Memory B cell (primary cell): ENCODE data around the gene RGCC.
A peak's percentile ranks its signal among the peaks of the same experiment; 100 is the strongest.
"Not testable (repeated sequence)": the region's sequence is repeated elsewhere in the genome, so short reads cannot be mapped to it uniquely, and the experiment has no call there.

Experiments used
- ATAC-seq: fragments of 150-1000 bp; cut with Tn5 transposase; 2 replicates; pipeline ENCODE4 v1.10.0; 2021; ENCODE audit warnings: low read depth, mild to moderate bottlenecking, moderate library complexity
- DNase-seq, 2 donors: peaks; one replicate each; pipeline ENCODE4 v3.0.0; 2022; ENCODE audit warnings: low spot score in 2 of 2
- H3K27ac Mint-ChIP-seq: one replicate; pipeline ENCODE4 v1.8.0; 2022; ENCODE audit warnings: mild to moderate bottlenecking, moderate library complexity, mixed read lengths
- H3K27me3 Mint-ChIP-seq: one replicate; pipeline ENCODE4 v1.8.0; 2022; ENCODE audit warnings: mixed read lengths
- H3K36me3 Mint-ChIP-seq: one replicate; pipeline ENCODE4 v1.8.0; 2022; ENCODE audit warnings: mild to moderate bottlenecking, mixed read lengths
- H3K4me1 Mint-ChIP-seq: one replicate; pipeline ENCODE4 v1.8.0; 2022; ENCODE audit warnings: mixed read lengths
- H3K4me3 Mint-ChIP-seq: one replicate; pipeline ENCODE4 v1.8.0; 2022; ENCODE audit warnings: mild to moderate bottlenecking, moderate library complexity, mixed read lengths
- H3K9me3 Mint-ChIP-seq: one replicate; pipeline ENCODE4 v1.8.0; 2022; ENCODE audit warnings: mixed read lengths

Gene RGCC

DNA sequence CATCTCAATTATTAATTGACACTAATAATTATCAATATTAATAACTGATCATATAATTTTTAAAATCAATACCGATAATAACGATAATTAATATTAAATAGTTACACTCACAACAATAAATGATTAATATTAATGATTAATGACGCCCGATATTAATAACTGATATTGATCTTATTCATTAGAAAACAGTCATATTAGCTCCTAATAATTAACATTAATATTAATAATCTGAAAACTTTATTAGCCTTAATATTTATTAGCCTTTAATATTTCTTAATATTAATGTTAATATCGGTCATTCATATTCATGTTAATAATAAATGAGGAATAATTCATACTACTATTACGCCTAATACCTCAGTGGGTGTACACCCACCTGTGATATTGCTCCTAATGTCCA is 32.7 kb upstream of the RGCC start:
- not testable (repeated sequence) for H3K36me3 Mint-ChIP-seq, DNase-seq, ATAC-seq, H3K27ac Mint-ChIP-seq, H3K9me3 Mint-ChIP-seq, H3K4me1 Mint-ChIP-seq, H3K4me3 Mint-ChIP-seq
- H3K27me3 Mint-ChIP-seq, result peaks cover 25% of the 10 kb centered on the region

DNA sequence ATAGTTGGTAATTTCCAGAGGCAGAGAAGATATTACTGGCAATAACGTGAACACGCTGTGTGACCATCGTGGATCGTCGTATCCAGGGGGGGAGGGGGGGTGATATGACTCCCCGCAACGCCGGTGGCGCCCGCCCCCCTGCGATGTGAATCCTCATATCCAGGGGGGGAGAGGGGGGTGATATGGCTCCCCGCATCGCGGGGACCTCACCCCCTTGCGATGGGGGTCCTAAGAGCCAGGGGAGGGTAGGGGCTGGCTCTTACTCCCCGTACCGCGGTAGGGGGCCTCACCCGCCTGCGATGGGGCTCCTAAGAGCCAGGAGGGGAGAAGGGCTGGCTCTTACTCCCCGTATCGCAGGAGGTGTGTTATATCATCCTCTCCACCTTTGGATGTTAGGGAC is 31.3 kb upstream of the RGCC start:
- H3K9me3 Mint-ChIP-seq, result no peaks in the 10 kb centered on the region
- no peak overlapping the region for H3K27ac Mint-ChIP-seq
- no peaks in the 10 kb centered on the region for H3K36me3 Mint-ChIP-seq
- ATAC-seq, result no peak
- peaks cover 4% of the 10 kb centered on the region for H3K4me1 Mint-ChIP-seq
- H3K4me3 Mint-ChIP-seq, result no peak overlapping the region
- DNase-seq, result no peak
- peaks cover 21% of the 10 kb centered on the region for H3K27me3 Mint-ChIP-seq

DNA sequence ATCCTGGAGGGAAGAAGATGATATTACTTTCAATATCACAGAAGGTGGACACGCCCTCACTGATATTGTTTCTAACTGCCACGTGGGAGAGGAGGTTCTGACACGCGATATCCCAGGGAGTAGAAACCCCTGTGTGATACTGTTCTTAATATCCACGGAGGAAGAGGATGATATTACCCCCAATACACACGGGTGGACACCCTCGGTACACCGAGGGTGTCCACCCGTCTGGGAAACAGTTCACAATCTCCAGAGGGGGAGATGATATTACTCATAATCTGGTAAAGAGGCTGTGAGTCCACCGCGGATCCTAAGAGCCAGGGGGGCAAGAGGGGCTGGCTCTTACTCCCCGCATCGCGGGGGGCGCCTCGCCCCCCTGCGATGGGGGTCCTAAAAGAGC is 29.7 kb upstream of the RGCC start:
- ATAC-seq (no peak), DNase-seq (no peak)
- peaks cover 21% of the 10 kb centered on the region for H3K27me3 Mint-ChIP-seq
- H3K9me3 Mint-ChIP-seq, result no peaks in the 10 kb centered on the region
- H3K27ac Mint-ChIP-seq, result no peak overlapping the region
- no peak overlapping the region for H3K4me3 Mint-ChIP-seq
- H3K4me1 Mint-ChIP-seq, result peaks cover 4% of the 10 kb centered on the region
- no peaks in the 10 kb centered on the region for H3K36me3 Mint-ChIP-seq

DNA sequence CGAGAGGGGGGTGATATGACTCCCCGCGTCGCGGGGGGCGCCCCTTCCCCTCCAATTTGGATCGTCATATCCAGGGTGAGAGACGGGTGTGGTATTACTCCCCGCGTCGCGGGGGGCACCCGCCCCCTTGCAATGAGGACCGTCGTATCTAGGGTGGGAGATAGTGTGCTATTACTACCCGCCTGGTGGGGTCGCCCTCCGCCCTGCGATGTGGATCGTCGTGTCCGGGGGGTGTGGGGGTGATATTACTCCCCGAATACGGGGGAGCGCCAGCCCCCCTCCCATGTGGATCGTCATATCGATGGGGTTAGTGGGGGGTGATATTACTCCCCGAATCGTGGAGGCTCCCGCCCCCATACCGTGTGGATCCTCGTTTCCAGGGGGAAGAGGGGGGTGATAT is 29.2 kb upstream of the RGCC start:
- H3K27ac Mint-ChIP-seq, result no peak overlapping the region
- H3K36me3 Mint-ChIP-seq, result no peaks in the 10 kb centered on the region
- peaks cover 23% of the 10 kb centered on the region for H3K27me3 Mint-ChIP-seq
- ATAC-seq (peak; percentile 34), DNase-seq (peak; percentile 5 to 15)
- peaks cover 4% of the 10 kb centered on the region for H3K4me1 Mint-ChIP-seq
- no peaks in the 10 kb centered on the region for H3K9me3 Mint-ChIP-seq
- no peak overlapping the region for H3K4me3 Mint-ChIP-seq

DNA sequence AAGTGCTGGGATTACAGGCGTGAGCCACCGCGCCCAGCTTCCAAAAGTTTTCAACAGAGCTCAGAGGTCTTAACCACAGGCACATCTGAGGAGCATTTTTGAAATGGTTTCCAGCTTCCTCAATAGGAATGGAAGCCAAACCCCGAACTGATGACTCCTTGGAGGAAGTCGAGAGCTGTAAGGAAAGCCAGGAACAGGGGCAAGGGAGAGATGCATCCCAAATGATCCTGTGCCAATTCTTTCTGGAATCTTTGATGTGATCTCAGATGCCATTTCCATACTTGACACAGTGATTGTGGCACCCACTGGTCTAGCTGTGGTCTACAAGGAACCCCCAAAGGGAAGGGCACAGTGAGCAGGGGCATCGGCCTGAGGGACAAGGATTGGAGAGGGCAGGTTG is 23.3 kb upstream of the RGCC start:
- DNase-seq, H3K9me3 Mint-ChIP-seq, ATAC-seq, H3K4me3 Mint-ChIP-seq, H3K27ac Mint-ChIP-seq, H3K4me1 Mint-ChIP-seq, H3K36me3 Mint-ChIP-seq: not testable (repeated sequence)
- peaks cover 15% of the 10 kb centered on the region for H3K27me3 Mint-ChIP-seq

DNA sequence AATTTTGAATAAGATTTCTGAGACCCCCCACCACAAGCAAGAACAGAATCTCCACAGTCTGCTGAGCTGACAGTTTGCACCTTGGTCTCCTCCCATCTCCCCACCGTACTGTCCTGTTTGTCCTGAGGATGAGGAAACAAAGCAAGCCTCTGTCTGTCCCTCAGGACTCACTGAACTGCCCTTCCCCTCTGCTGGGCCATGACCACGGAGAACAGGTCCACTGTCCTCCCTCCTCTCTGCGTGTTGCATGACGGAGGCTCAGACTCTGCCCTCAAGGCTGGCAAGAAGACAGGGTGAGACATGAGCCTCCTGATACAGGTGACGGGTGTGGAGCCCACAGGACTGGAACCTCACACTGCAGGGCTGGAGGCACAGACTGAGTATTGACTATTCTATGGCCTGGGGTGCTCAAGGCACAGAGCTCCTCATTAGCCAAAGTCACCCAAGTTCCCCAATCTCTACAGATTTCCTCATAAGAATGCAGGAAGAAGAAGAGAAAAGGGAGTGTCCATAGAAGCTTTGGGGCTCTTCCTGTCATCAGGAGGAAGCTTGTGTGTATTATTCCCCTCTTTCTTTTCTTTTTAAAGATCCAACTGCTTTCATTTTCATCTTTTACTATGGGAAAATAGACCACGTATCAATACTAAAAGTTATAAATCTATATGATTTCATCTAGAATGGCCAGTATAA is 22.4 kb upstream of the RGCC start:
- H3K36me3 Mint-ChIP-seq, result no peaks in the 10 kb centered on the region
- H3K4me1 Mint-ChIP-seq, result no peaks in the 10 kb centered on the region
- DNase-seq (no peak), ATAC-seq (no peak)
- H3K27me3 Mint-ChIP-seq, result peaks cover 15% of the 10 kb centered on the region
- H3K4me3 Mint-ChIP-seq, result no peak overlapping the region
- no peaks in the 10 kb centered on the region for H3K9me3 Mint-ChIP-seq
- no peak overlapping the region for H3K27ac Mint-ChIP-seq

DNA sequence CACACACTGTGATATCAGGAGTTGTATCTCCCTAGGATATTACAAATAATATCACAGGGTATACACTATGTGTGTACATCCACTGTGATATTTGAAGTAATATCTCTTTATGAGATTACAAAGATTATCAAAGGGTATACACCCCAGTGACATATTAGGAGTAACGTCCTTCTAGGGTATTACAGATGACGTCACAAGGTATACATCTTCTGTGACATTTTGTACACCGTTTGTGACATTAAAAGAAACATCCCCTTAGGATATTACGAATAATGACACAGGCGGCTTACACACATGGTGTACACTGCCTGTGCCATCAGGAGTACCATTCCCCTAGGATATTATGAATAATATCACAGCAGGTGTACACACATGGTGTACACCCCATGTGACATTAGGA is 13.4 kb upstream of the RGCC start:
- Mint-ChIP-seq H3K27ac (no peak overlapping the region), H3K27me3 (peaks cover 5% of the 10 kb centered on the region), H3K36me3 (no peaks in the 10 kb centered on the region), H3K4me3 (no peak overlapping the region), H3K9me3 (no peaks in the 10 kb centered on the region), H3K4me1 (no peaks in the 10 kb centered on the region)
- ATAC-seq (no peak), DNase-seq (no peak)

DNA sequence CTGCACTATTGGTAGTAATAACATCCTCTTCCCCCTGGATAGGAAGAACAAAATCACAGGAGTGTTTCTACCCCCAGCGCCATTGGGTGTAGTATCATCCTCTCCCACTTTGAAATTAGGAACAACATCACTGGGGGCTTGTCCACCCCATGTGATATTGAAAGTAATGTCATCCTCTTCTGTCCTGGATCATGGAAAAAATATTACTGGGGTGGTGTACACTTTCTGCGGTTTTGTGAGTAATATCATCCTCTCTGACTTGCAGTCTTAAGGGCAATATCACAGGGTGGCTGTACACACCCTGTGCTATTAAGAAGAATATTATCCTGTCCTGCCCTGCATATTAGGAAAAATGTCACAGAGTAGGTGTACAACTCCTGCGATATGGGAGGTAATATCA is 4.9 kb upstream of the RGCC start:
- Mint-ChIP-seq H3K27ac (no peak overlapping the region), H3K4me1 (peaks cover 5% of the 10 kb centered on the region), H3K36me3 (no peaks in the 10 kb centered on the region), H3K27me3 (peaks cover 5% of the 10 kb centered on the region), H3K9me3 (peaks cover 3% of the 10 kb centered on the region), H3K4me3 (no peak overlapping the region)
- DNase-seq (no peak), ATAC-seq (no peak)

DNA sequence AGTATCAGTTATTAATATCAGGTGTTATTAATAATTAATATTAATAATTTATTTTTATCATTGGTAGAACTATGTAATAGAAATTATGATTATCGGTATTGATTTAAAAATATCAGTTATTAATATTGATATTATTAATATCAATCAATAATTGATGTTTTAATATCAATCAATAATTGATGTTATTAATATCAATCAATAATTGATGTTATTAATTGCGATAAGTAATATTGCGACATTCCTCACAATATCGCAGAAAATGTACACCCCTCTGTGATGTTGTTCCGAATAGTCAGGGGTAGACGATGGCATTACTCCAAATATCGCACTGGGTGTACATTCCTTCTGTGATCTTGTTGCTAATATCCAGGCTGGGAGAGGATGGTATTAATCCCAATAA is 3.7 kb upstream of the RGCC start:
- Mint-ChIP-seq H3K9me3 (peaks cover 3% of the 10 kb centered on the region), H3K27me3 (peaks cover 5% of the 10 kb centered on the region), H3K4me1 (peaks cover 7% of the 10 kb centered on the region), H3K36me3 (no peaks in the 10 kb centered on the region), H3K27ac (no peak overlapping the region), H3K4me3 (no peak overlapping the region)
- ATAC-seq (no peak), DNase-seq (no peak)

DNA sequence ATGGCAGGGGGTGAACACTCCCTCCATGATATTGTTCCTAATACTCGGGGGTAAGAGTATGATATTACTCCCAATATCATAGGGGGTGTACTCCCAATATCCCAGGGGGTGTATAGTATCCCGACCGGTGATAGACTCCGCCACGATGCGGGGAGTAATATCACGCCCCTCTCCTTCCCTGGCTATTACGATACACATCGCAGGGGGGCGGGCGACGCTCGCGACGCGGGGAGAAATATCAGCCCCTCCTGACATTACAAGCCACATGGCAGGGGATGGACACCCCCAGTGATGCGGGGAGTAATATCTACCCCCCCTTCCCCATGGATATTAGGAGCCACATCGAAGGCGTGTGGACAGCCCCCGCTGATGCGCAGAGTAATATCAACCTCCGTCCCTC is 3.2 kb upstream of the RGCC start:
- Mint-ChIP-seq H3K9me3 (peaks cover 3% of the 10 kb centered on the region), H3K36me3 (no peaks in the 10 kb centered on the region), H3K27me3 (peaks cover 8% of the 10 kb centered on the region), H3K4me3 (no peak overlapping the region), H3K4me1 (peaks cover 10% of the 10 kb centered on the region), H3K27ac (no peak overlapping the region)
- ATAC-seq (no peak), DNase-seq (no peak)

DNA sequence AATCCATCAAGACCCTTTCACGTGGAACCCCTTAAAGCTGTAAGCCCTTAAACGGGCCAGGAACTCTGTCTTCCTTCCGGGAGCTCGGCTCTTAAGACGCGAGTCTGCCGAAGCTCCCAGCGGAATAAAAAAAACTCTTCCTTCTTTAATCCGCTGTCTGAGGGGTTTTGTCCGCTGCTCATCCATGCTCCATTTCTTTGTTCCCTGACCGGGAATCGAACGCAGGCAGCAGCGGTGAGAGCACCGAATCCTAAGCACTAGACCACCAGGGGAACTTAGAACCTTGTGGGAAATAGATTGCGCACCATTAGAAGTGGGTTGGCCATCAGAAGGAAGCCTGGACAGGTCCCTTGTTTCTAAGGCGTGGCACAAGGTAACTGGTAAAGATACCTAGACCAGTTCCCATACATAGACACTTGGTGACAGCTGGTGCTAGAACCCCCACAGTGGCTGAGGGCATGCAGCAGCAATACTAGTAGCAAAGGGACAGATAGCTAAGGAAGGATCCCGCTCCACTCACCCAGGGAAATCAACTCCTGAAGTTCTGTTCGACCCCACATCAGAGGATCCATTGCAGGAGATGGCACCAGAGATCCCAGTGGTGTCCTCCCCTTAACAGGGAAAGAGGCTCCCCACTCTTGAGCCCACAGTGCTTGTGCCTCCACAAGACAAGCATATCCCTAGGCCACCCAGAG is 1.5 kb upstream of the RGCC start:
- no peaks in the 10 kb centered on the region for H3K36me3 Mint-ChIP-seq
- no peak for DNase-seq
- H3K27me3 Mint-ChIP-seq, result peaks cover 10% of the 10 kb centered on the region
- peak overlapping the region; percentile 46 for H3K4me3 Mint-ChIP-seq
- H3K9me3 Mint-ChIP-seq, result peaks cover 3% of the 10 kb centered on the region
- H3K27ac Mint-ChIP-seq, result peak overlapping the region; percentile 94
- ATAC-seq, result no peak
- peaks cover 12% of the 10 kb centered on the region for H3K4me1 Mint-ChIP-seq

DNA sequence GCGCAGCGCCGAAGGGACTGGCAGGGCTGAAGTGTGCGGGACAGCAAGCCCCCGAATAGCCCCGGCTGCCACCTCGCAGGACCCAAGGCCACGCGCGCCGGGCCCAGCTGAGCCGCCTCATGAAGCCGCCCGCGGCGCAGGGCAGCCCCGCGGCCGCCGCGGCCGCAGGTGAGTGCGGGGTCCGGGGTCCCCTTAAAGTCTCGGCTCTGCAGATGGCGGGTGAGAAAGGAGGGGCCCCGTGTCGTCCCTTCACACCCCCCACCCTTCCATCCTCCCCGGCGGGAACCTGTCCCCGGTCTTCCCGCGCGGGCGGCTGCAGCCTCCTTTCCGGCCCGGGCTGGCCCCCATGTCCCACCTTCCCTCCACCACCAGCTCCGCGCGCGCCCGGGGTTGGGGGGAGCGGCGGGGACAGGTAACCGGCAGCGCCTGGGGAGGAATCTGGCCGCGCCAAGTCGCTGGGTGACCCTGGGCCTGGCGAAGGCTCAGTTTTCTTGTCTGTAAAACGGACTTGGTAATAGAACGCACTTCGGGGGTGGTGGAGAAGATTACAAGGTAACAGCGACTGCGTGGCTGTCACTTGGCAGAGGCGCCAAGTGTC is 338 bp downstream of the RGCC start:
- DNase-seq (peak; percentile 32 to 56), ATAC-seq (no peak)
- Mint-ChIP-seq H3K27me3 (peaks cover 10% of the 10 kb centered on the region), H3K4me3 (peak overlapping the region; percentile 82), H3K27ac (peak overlapping the region; percentile 94), H3K9me3 (no peaks in the 10 kb centered on the region), H3K4me1 (peaks cover 22% of the 10 kb centered on the region), H3K36me3 (no peaks in the 10 kb centered on the region)

DNA sequence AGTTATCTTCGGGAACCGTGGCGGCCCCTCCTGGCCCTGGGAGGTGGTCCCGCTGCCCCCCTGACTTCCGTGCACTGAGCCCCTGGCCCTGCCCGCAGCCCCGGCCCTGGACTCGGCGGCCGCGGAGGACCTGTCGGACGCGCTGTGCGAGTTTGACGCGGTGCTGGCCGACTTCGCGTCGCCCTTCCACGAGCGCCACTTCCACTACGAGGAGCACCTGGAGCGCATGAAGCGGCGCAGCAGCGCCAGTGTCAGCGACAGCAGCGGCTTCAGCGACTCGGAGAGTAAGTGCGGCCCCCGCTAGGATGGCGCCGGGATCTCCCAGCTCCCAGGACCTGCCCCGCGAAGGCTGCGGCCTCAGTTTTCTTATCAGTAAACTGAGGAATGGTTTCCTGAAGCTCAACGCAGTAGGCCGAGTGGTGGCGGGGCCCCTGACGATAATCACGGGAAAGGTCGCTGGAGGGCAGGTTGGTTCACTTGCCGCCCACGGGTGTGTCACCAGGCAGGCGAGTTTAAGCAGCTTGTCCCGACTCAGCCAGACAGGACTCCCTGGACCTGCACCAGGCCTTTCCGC is 924 bp downstream of the RGCC start:
- DNase-seq (peak in 1 of 2 donors; percentile 29), ATAC-seq (peak; percentile 26)
- Mint-ChIP-seq H3K4me3 (peak overlapping the region; percentile 82), H3K27ac (peak overlapping the region; percentile 94), H3K9me3 (no peaks in the 10 kb centered on the region), H3K36me3 (no peaks in the 10 kb centered on the region), H3K4me1 (peaks cover 26% of the 10 kb centered on the region), H3K27me3 (peaks cover 10% of the 10 kb centered on the region)

DNA sequence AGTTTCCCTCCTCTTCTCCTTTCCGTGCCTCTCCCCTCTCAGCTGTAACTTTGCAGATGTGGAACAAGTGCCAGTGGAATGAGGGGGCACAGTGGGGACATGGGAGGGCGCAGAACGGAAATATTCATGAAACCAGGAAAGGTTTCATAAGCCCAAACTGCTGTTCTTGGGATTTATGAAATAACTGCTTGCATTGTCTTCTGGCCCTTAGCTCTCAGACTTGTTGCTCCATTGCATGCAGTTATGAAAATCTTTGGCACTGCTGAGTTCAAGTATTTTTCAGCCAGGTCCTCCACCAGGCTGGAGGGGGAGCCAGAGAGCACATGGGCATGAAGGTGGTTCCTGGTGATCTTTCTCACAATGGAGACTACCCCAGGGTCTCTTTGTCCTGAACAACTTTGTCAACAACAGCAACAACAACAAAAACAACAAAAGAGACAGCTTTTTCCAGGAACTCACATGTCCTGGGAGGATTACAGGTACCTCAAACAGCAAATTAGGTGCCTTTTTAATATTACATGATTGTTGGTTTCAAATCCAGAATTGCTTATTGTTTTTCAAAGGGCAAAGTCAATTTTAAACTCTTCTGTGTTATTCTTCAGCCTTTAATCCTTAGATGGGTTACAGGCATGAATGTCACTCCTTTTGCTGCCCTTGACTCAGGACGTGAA is 1.5 kb downstream of the RGCC start:
- H3K4me1 Mint-ChIP-seq, result peaks cover 31% of the 10 kb centered on the region
- peak; percentile 20 for ATAC-seq
- no peaks in the 10 kb centered on the region for H3K36me3 Mint-ChIP-seq
- H3K9me3 Mint-ChIP-seq, result no peaks in the 10 kb centered on the region
- H3K4me3 Mint-ChIP-seq, result peak overlapping the region; percentile 82
- H3K27ac Mint-ChIP-seq, result peak overlapping the region; percentile 94
- H3K27me3 Mint-ChIP-seq, result peaks cover 10% of the 10 kb centered on the region
- peak in 1 of 2 donors; percentile 50 for DNase-seq
